Neutrophil (primary cell): ENCODE measurements around the gene SETD2.
"Not testable (repeated sequence)": the region's sequence is repeated elsewhere in the genome, so short reads cannot be mapped to it uniquely, and the experiment has no call there.

Experiments used
- H3K27ac ChIP-seq: fragments of 200-600 bp; sonication (generic); 2 replicates; pipeline ENCODE4 v1.5.1; 2016; ENCODE audit warnings: mild to moderate bottlenecking, moderate library complexity
- H3K27me3 ChIP-seq: fragments of 200-600 bp; sonication (generic); 2 replicates; pipeline ENCODE4 v1.6.0; 2016; ENCODE audit warnings: mild to moderate bottlenecking
- H3K36me3 ChIP-seq: fragments of 200-600 bp; sonication (generic); 2 replicates; pipeline ENCODE4 v1.5.1; 2017
- H3K4me1 ChIP-seq, 2 experiments: fragments of 200-600 bp in 1 of 2; sonication (generic) in 1 of 2; 1 replicate in 1 of 2; 2 replicates in 1 of 2; pipeline versions ENCODE4 v1.5.1 to v1.6.1; 2013 to 2016; ENCODE audit warnings: low read depth in 1 of 2, low read length in 1 of 2, mild to moderate bottlenecking in 1 of 2, moderate library complexity in 1 of 2; ENCODE audit not compliant: control insufficient read depth in 1 of 2, insufficient read depth in 1 of 2
- H3K4me3 ChIP-seq, 2 experiments: fragments of 200-600 bp in 1 of 2; sonication (generic) in 1 of 2; 1 replicate in 1 of 2; 2 replicates in 1 of 2; pipeline ENCODE4 v1.5.1; 2013 to 2016; ENCODE audit warnings: low read depth in 1 of 2, low read length in 1 of 2, mild to moderate bottlenecking in 1 of 2, moderate library complexity in 1 of 2
- H3K9me3 ChIP-seq: fragments of 200-600 bp; sonication (generic); 2 replicates; pipeline ENCODE4 v1.5.1; 2016
- CTCF ChIP-seq: fragments of 200-600 bp; sonication (generic); IDR thresholded peaks from 2 replicates; pipeline ENCODE4 v1.5.1; 2016; ENCODE audit warnings: antibody characterized with exemption

Gene SETD2

GRCh38 chr3:47054412-47054811 is 109.5 kb downstream of the SETD2 start:
- Histone ChIP-seq H3K4me1 (peaks cover 46 to 48% of the 10 kb centered on the region in 2 experiments), H3K27ac (peak overlapping the region; percentile 41), H3K27me3 (no peaks in the 10 kb centered on the region), H3K36me3 (peaks cover 16% of the 10 kb centered on the region), H3K9me3 (no peaks in the 10 kb centered on the region), H3K4me3 (no peak overlapping the region)
- TF ChIP-seq CTCF = no peak

- Histone ChIP-seq H3K4me3 (no peak overlapping the region), H3K27ac (peak overlapping the region; percentile 61), H3K27me3 (no peaks in the 10 kb centered on the region), H3K36me3 (peaks cover 14% of the 10 kb centered on the region), H3K9me3 (no peaks in the 10 kb centered on the region), H3K4me1 (peaks cover 15 to 20% of the 10 kb centered on the region in 2 experiments)
- TF ChIP-seq CTCF = no peak
Observed at GRCh38 chr3:47047673-47048072, 116.2 kb downstream of the SETD2 start.

GRCh38 chr3:47047069-47047468 is 116.8 kb downstream of the SETD2 start:
- H3K9me3 ChIP-seq = no peaks in the 10 kb centered on the region
- H3K4me3 ChIP-seq = no peak overlapping the region
- H3K36me3 ChIP-seq = peaks cover 20% of the 10 kb centered on the region
- peaks cover 15 to 20% of the 10 kb centered on the region in 2 experiments for H3K4me1 ChIP-seq
- H3K27ac ChIP-seq = peak overlapping the region; percentile 61
- H3K27me3 ChIP-seq = no peaks in the 10 kb centered on the region
- no peak for TF ChIP-seq CTCF

GRCh38 chr3:47042231-47042791 is 121.6 kb downstream of the SETD2 start:
- H3K36me3 ChIP-seq = peaks cover 55% of the 10 kb centered on the region
- no peak overlapping the region for H3K4me3 ChIP-seq
- H3K4me1 ChIP-seq = no peaks in the 10 kb centered on the region
- H3K9me3 ChIP-seq = no peaks in the 10 kb centered on the region
- no peak overlapping the region for H3K27ac ChIP-seq
- no peak for TF ChIP-seq CTCF
- H3K27me3 ChIP-seq = no peaks in the 10 kb centered on the region

GRCh38 chr3:47041114-47041513 is 122.8 kb downstream of the SETD2 start:
- no peaks in the 10 kb centered on the region for H3K27me3 ChIP-seq
- no peaks in the 10 kb centered on the region for H3K9me3 ChIP-seq
- TF ChIP-seq CTCF = no peak
- no peak overlapping the region for H3K27ac ChIP-seq
- H3K4me1 ChIP-seq = no peaks in the 10 kb centered on the region
- H3K36me3 ChIP-seq = peaks cover 65% of the 10 kb centered on the region
- H3K4me3 ChIP-seq = no peak overlapping the region

GRCh38 chr3:47037302-47037701 is 126.6 kb downstream of the SETD2 start:
- H3K36me3 ChIP-seq = peaks cover 72% of the 10 kb centered on the region
- not testable (repeated sequence) for H3K27ac ChIP-seq, H3K4me1 ChIP-seq, H3K4me3 ChIP-seq, H3K9me3 ChIP-seq, H3K27me3 ChIP-seq
